Fibroblast of gingiva (primary cell): ENCODE measurements around the gene TUT4.

ENCODE experiments used
- DNase-seq: peaks from one replicate; pipeline ENCODE4 v3.0.0-alpha.2; 2011; ENCODE audit warnings: low read depth

Gene TUT4

GRCh38 chr1:52404116-52404974 lies 148.5 kb downstream of the TUT4 start, which contains the start of the genes ORC1 and PRPF38A:
ORC1 (minus strand) TSS chr1:52404423; CDS start chr1:52402223, 2,200 bp downstream.
PRPF38A (plus strand) TSS chr1:52404602; CDS start chr1:52404750, 148 bp downstream.
- DNase-seq: peak; percentile 96

- peak; percentile 72 for DNase-seq
Measured at GRCh38 chr1:52403566-52404115, 149.3 kb downstream of the TUT4 start.

GRCh38 chr1:52402860-52403240 lies 150.0 kb downstream of the TUT4 start:
- DNase-seq: no peak

GRCh38 chr1:52400131-52400530 lies 152.8 kb downstream of the TUT4 start:
- DNase-seq: no peak

DNA sequence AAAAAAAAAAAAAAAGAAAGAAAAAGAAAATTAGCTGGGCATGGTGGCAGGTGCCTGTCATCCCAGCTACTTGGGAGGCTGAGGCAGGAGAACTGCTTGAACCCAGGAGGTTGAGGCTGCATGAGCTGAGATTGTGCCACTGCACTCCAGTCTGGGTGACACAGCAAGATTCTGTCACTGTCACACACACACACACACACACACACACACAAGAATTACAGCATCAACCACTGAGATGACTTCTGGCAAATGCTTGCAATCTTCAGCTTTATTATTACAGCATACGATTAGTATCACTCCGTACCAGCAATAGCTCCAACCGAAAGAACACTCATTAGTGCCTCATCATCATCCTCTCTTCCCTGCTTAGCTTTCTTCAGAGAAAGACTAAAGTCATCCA lies 153.3 kb downstream of the TUT4 start:
- DNase-seq: no peak

GRCh38 chr1:52393174-52393573 lies 159.7 kb downstream of the TUT4 start:
- no peak for DNase-seq

GRCh38 chr1:52386458-52386857 lies 166.4 kb downstream of the TUT4 start:
- no peak for DNase-seq

DNA sequence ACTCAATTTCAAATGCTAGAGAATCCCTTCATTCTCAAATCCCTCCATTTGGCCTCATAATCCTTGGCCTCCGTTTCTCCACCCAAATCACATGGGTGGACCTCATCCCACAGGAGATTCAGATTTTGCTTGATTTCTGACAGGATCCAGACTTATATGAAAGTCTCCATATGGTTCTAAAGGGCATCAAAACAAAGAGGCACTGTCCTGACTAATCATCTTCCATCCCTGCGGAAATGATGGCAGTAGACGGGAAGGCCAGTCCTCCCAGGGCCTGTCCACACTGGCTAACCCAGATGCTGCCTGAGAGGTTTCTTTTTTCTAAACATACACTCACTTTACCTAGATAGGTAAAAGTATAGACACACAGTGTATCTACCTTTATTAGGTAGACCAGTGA lies 167.5 kb downstream of the TUT4 start:
- DNase-seq: no peak
